Fibroblast of lung (primary cell): ENCODE measurements around the gene OPN4.

Experiments used
- EZH2 ChIP-seq: IDR thresholded peaks from 2 replicates; pipeline ENCODE4 v1.5.1; 2012; ENCODE audit warnings: low read length, control low read depth, mild to moderate bottlenecking; ENCODE audit errors: missing control alignments
- TF ChIP-seq, protein P1 (sequence below), 2 donors: IDR thresholded peaks in 1 of 2; conservative IDR thresholded peaks in 1 of 2; 1 replicate in 1 of 2; 2 replicates in 1 of 2; pipeline ENCODE4 v1.5.1; 2011 to 2012; ENCODE audit warnings: low read length in 2 of 2, control low read depth in 1 of 2, inconsistent platforms in 1 of 2, low read depth in 1 of 2, mild to moderate bottlenecking in 1 of 2

DNA sequence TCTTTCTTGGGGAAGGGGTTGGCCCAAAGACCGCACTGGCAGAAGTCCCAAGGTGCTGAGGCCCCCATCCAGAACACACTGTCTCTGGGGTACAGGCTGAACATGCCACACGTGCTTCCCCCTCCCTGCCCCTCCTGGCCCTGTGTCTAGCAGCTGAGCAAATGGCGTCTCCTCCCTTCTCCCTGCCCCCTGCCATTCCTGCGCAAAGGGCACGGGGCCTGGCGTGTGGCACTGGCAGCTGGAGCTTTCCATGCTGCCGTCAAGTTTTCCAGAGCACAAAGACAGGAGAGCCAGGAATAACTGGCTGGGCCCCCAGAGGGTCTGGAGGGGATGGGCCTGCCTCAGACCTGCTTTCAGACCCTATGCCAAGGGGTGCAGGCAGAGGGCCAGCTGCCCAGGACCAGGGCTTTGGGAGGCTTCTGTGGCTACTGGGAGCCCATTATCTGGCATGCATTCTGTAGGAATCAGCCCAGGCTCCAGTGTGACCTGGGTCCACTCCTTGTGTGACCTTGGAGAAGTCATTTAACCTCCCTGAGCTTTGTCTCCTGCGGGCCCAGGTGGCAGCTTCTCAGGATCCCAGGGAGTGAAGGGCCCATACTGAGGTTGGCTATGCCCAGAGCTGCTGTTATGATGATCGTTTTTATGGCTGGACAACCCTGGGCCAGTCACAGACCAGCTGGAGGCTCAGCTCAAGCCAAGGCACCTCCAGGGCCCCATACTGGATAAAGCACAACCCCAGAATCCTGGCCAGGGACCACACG lies 13.3 kb downstream of the OPN4 start:
- TF ChIP-seq, protein P1, sequence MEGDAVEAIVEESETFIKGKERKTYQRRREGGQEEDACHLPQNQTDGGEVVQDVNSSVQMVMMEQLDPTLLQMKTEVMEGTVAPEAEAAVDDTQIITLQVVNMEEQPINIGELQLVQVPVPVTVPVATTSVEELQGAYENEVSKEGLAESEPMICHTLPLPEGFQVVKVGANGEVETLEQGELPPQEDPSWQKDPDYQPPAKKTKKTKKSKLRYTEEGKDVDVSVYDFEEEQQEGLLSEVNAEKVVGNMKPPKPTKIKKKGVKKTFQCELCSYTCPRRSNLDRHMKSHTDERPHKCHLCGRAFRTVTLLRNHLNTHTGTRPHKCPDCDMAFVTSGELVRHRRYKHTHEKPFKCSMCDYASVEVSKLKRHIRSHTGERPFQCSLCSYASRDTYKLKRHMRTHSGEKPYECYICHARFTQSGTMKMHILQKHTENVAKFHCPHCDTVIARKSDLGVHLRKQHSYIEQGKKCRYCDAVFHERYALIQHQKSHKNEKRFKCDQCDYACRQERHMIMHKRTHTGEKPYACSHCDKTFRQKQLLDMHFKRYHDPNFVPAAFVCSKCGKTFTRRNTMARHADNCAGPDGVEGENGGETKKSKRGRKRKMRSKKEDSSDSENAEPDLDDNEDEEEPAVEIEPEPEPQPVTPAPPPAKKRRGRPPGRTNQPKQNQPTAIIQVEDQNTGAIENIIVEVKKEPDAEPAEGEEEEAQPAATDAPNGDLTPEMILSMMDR (conservative IDR thresholded peaks at IDR 0.05 in 1 of 2, IDR thresholded peaks at IDR 0.05 in 1 of 2; ENCODE audit: low read depth in 1 of 2, low read length in 2 of 2), result no peak
- TF ChIP-seq EZH2, result no peak
